A549 (cell line): Measurements from ENCODE around the gene SLC6A2. TPM values are rescaled to one million over a fixed set of nuclear protein-coding genes. Genes with fewer than 3 reads are reported as not detected.

Source experiments
- ATAC-seq, 2 experiments: fragments of 200-7000 bp in 1 of 2; fragments of >200 bp in 1 of 2; cut with Nextera tagmentation in 1 of 2; cut with Tn5 transposase in 1 of 2; 3 replicates each; pipeline versions ENCODE4 v1.8.0 to v1.9.1; 2018 to 2020; ENCODE audit warnings: mild to moderate bottlenecking in 1 of 2, moderate library complexity in 1 of 2
- CTCF ChIA-PET: fragments of 300-600 bp; sonication (Branson Sonifier 250); formaldehyde crosslinking; extraction: SDS; loops from one replicate; lab custom pipeline; 2021; ENCODE audit warnings: antibody characterized with exemption, inconsistent platforms; lab: Yijun Ruan, JAX
- POLR2A ChIA-PET: fragments of 350-600 bp; formaldehyde crosslinking; extraction: SDS; loops from one replicate; lab custom pipeline; 2021; ENCODE audit warnings: antibody characterized with exemption, inconsistent platforms; lab: Yijun Ruan, JAX
- DNase-seq, 2 experiments: peaks; one replicate each; pipeline versions ENCODE4 v3.0.0 to v3.0.0-alpha.2; 2011 to 2016; ENCODE audit warnings: low read depth in 1 of 2, low spot score in 1 of 2
- FAIRE-seq: peaks from 2 replicates; lab custom pipeline; 2011; peaks lifted over from hg19 to GRCh38; lab: Jason Lieb, UNC
- H3K27ac ChIP-seq, 2 experiments: fragments of >200 bp; sonication (Bioruptor Twin); formaldehyde crosslinking; 3 replicates each; pipeline ENCODE4 v1.5.1; 2016 to 2017
- H3K4me1 ChIP-seq: fragments of >200 bp; sonication (Bioruptor Twin); formaldehyde crosslinking; 3 replicates; pipeline ENCODE4 v1.6.1; 2016
- H3K4me2 ChIP-seq: fragments of >200 bp; sonication (Bioruptor Twin); formaldehyde crosslinking; 3 replicates; pipeline ENCODE4 v1.6.1; 2016
- H3K4me3 ChIP-seq: fragments of >200 bp; sonication (Bioruptor Twin); formaldehyde crosslinking; 3 replicates; pipeline ENCODE4 v1.5.1; 2016
- H3K9me3 ChIP-seq: fragments of >200 bp; sonication (Bioruptor Twin); formaldehyde crosslinking; 3 replicates; pipeline ENCODE4 v1.6.1; 2016
- ATOH8 ChIP-seq: fragments of 250-450 bp; sonication (Bioruptor Pico); IDR thresholded peaks from 2 replicates; pipeline ENCODE4 v1.5.0; 2020; ENCODE audit warnings: low read depth, mild to moderate bottlenecking, moderate library complexity
- BCL3 ChIP-seq: fragments of >200 bp; sonication (Bioruptor Twin); formaldehyde crosslinking; IDR thresholded peaks from 3 replicates; pipeline ENCODE4 v1.6.1; 2016
- BHLHE40 ChIP-seq: IDR thresholded peaks from 2 replicates; pipeline ENCODE4 v1.6.1; 2012; ENCODE audit warnings: low read depth, low read length, inconsistent platforms
- CBX8 ChIP-seq: fragments of 200-600 bp; sonication (generic); IDR thresholded peaks from 2 replicates; pipeline ENCODE4 v1.6.1; 2016
- CHD2 ChIP-seq: fragments of 150-350 bp; IDR thresholded peaks from 2 replicates; pipeline ENCODE4 v1.6.1; 2014; ENCODE audit warnings: low read length; ENCODE audit not compliant: partially characterized antibody
- CHD4 ChIP-seq: fragments of 200-600 bp; sonication (generic); IDR thresholded peaks from 2 replicates; pipeline ENCODE4 v1.6.1; 2016; ENCODE audit warnings: antibody characterized with exemption, mild to moderate bottlenecking, borderline replicate concordance
- CTCF ChIP-seq: fragments of >200 bp; sonication (Bioruptor Twin); formaldehyde crosslinking; IDR thresholded peaks from 3 replicates; pipeline ENCODE4 v1.5.1; 2016
- E2F6 ChIP-seq: IDR thresholded peaks from 2 replicates; pipeline ENCODE4 v1.6.1; 2012; ENCODE audit warnings: low read depth, borderline replicate concordance
- EHF ChIP-seq: fragments of 250-450 bp; sonication (Bioruptor Pico); IDR thresholded peaks from 2 replicates; pipeline ENCODE4 v1.5.0; 2020; ENCODE audit warnings: mild to moderate bottlenecking
- FOSL2 ChIP-seq, 2 experiments: fragments of 450-650 bp in 1 of 2; fragments of >200 bp in 1 of 2; sonication (Bioruptor Twin) in 1 of 2; formaldehyde crosslinking; IDR thresholded peaks; 2 replicates each; pipeline versions ENCODE4 v1.5.0 to v1.6.1; 2016 to 2020; ENCODE audit warnings: mild to moderate bottlenecking in 1 of 2, moderate library complexity in 1 of 2
- FOXS1 ChIP-seq: fragments of 250-450 bp; sonication (Bioruptor Pico); IDR thresholded peaks from 2 replicates; pipeline ENCODE4 v1.5.0; 2020; ENCODE audit warnings: mild to moderate bottlenecking, moderate library complexity
- HDAC2 ChIP-seq: fragments of 200-600 bp; sonication (generic); IDR thresholded peaks from 2 replicates; pipeline ENCODE4 v1.6.1; 2016
- JUN ChIP-seq, 2 experiments: fragments of >200 bp; sonication (Bioruptor Twin); formaldehyde crosslinking; IDR thresholded peaks; 2 replicates in 1 of 2; 3 replicates in 1 of 2; pipeline ENCODE4 v1.6.1; 2016 to 2017
- KDM5A ChIP-seq: fragments of 200-600 bp; sonication (generic); IDR thresholded peaks from 2 replicates; pipeline ENCODE4 v1.6.1; 2016; ENCODE audit warnings: antibody characterized with exemption, mild to moderate bottlenecking
- MAX ChIP-seq: IDR thresholded peaks from 2 replicates; pipeline ENCODE4 v1.6.1; 2012
- MAZ ChIP-seq: fragments of 150-350 bp; IDR thresholded peaks from 2 replicates; pipeline ENCODE4 v1.6.1; 2014; ENCODE audit warnings: antibody characterized with exemption, low read depth, low read length, borderline replicate concordance
- MYC ChIP-seq: IDR thresholded peaks from 2 replicates; pipeline ENCODE4 v1.6.1; 2012; ENCODE audit warnings: mild to moderate bottlenecking, inconsistent platforms, low read length, improper control_type of control experiment, borderline replicate concordance
- PHF8 ChIP-seq: fragments of 200-600 bp; sonication (generic); IDR thresholded peaks from 2 replicates; pipeline ENCODE4 v1.6.1; 2016; ENCODE audit warnings: low read depth, mild to moderate bottlenecking, antibody characterized with exemption, moderate library complexity, borderline replicate concordance
- POLR2AphosphoS2 ChIP-seq: conservative IDR thresholded peaks from 2 replicates; pipeline ENCODE4 v1.6.1; 2012; ENCODE audit warnings: low read length, improper control_type of control experiment, inconsistent platforms
- RAD21 ChIP-seq, 2 experiments: fragments of >200 bp in 1 of 2; sonication (Bioruptor Twin) in 1 of 2; formaldehyde crosslinking in 1 of 2; IDR thresholded peaks in 1 of 2; conservative IDR thresholded peaks in 1 of 2; 2 replicates in 1 of 2; 3 replicates in 1 of 2; pipeline ENCODE4 v1.6.1; 2012 to 2018; ENCODE audit warnings: inconsistent platforms in 1 of 2
- RARB ChIP-seq: fragments of 250-450 bp; sonication (Bioruptor Pico); IDR thresholded peaks from 2 replicates; pipeline ENCODE4 v1.8.0; 2021; ENCODE audit warnings: mild to moderate bottlenecking, moderate library complexity
- REST ChIP-seq: fragments of 200-600 bp; sonication (generic); IDR thresholded peaks from 2 replicates; pipeline ENCODE4 v1.6.1; 2016; ENCODE audit warnings: antibody characterized with exemption, mild to moderate bottlenecking, moderate library complexity
- RFX5 ChIP-seq: fragments of 450-650 bp; IDR thresholded peaks from 2 replicates; pipeline ENCODE4 v1.7.1; 2014; ENCODE audit warnings: antibody characterized with exemption, mild to moderate bottlenecking, moderate library complexity
- SREBF2 ChIP-seq: fragments of 450-650 bp; IDR thresholded peaks from 2 replicates; pipeline ENCODE4 v1.6.1; 2014; ENCODE audit warnings: mild to moderate bottlenecking, moderate library complexity
- ZFP36 ChIP-seq: fragments of 450-650 bp; IDR thresholded peaks from 2 replicates; pipeline ENCODE4 v1.6.1; 2014; ENCODE audit warnings: borderline replicate concordance; ENCODE audit not compliant: partially characterized antibody
- ZSCAN20 ChIP-seq: fragments of 250-450 bp; sonication (Bioruptor Pico); IDR thresholded peaks from 2 replicates; pipeline ENCODE4 v1.8.0; 2022; ENCODE audit warnings: mild to moderate bottlenecking, moderate library complexity
- WGBS: methylation state at CpG from one replicate; pipeline ENCODE4 v1.1.6; 2017; ENCODE audit errors: missing lambda C conversion rate; 5-methylcytosine and 5-hydroxymethylcytosine counted together
- polyA plus RNA-seq, 4 experiments: library from polyadenylated mRNA; depleted of rRNA in 3 of 4; stranded (reverse); fragments of >200 nt; fragmentation: RNase III in 1 of 4; extraction: RNeasy Plus Mini Kit Qiagen cat#74134 plus additional on column Dnase treatment in 1 of 4; gene quantifications; 2 replicates in 3 of 4; 3 replicates in 1 of 4; pipeline ENCODE4 v1.2.3, GENCODE V29; 2011 to 2017

SLC6A2 gene
- polyA plus RNA-seq, 2 of the 4 experiments (the other 2 are of a cell fraction), result not detected

GRCh38 chr16:55642611-55643010 is 13.2 kb upstream of the SLC6A2 start:
- DNase-seq (no peak), ATAC-seq (no peak), FAIRE-seq (no peak)
- Histone ChIP-seq H3K4me3 (no peak overlapping the region), H3K27ac (no peak overlapping the region), H3K9me3 (no peaks in the 10 kb centered on the region), H3K4me1 (no peaks in the 10 kb centered on the region), H3K4me2 (no peak overlapping the region)
- WGBS, result 55% methylated on average over 3 of the region's 3 CpGs
- POLR2A ChIA-PET, result no interaction called here
- CTCF ChIA-PET, result interaction anchor here (1.4 kb wide), 1 partner anchor 177 kb away, joined by 4 read pairs; no protein-coding TSS in a partner anchor
- no peak for TF ChIP-seq RAD21 (conservative IDR thresholded peaks at IDR 0.05 in 1 of 2, IDR thresholded peaks at IDR 0.05 in 1 of 2)
- TF ChIP-seq FOXS1, result no peak
- TF ChIP-seq REST, result no peak
- no peak for TF ChIP-seq CTCF
- no peak for TF ChIP-seq PHF8
- TF ChIP-seq CHD2, result no peak
- TF ChIP-seq RFX5, result no peak
- no peak for TF ChIP-seq E2F6
- no peak for TF ChIP-seq ZFP36
- no peak for TF ChIP-seq JUN (IDR thresholded peaks at IDR 0.05)
- no peak for TF ChIP-seq MAX
- TF ChIP-seq SREBF2, result no peak
- no peak for TF ChIP-seq HDAC2
- TF ChIP-seq BHLHE40, result no peak
- TF ChIP-seq MYC, result no peak
- no peak for TF ChIP-seq FOSL2 (IDR thresholded peaks at IDR 0.05)
- TF ChIP-seq FOSL2 (CRISPR knock-in tag; IDR thresholded peaks at IDR 0.05), result no peak

- POLR2A ChIA-PET, result no interaction called here
- peak; percentile 43 to 85; a peak in 3 of 6 replicates for ATAC-seq
- CTCF ChIA-PET, result interaction anchor here (1.4 kb wide), 1 partner anchor 178 kb away, joined by 4 read pairs; no protein-coding TSS in a partner anchor
- Histone ChIP-seq H3K4me3 (no peak overlapping the region), H3K4me1 (no peaks in the 10 kb centered on the region), H3K27ac (no peak overlapping the region), H3K4me2 (no peak overlapping the region), H3K9me3 (no peaks in the 10 kb centered on the region)
- WGBS, result 49% methylated on average over 11 of the region's 11 CpGs
- FAIRE-seq, result no peak
- DNase-seq, result peak in 1 of 2 experiments; percentile 28
- TF ChIP-seq FOXS1 (no peak), FOSL2 (IDR thresholded peaks at IDR 0.05) (no peak), FOSL2 (CRISPR knock-in tag; IDR thresholded peaks at IDR 0.05) (no peak), MAZ (no peak), RARB (CRISPR knock-in tag) (no peak), KDM5A (no peak), POLR2AphosphoS2 (no peak), PHF8 (no peak), EHF (CRISPR knock-in tag) (no peak), BCL3 (no peak), HDAC2 (no peak), E2F6 (no peak), ZSCAN20 (CRISPR knock-in tag) (no peak), CBX8 (no peak), CHD4 (no peak), ATOH8 (CRISPR knock-in tag) (no peak)
Measured at GRCh38 chr16:55643161-55643970, 12.4 kb upstream of the SLC6A2 start.
